ENCODE data around the gene ZNF394.

Gene ZNF394

GRCh38 chr7:99489235-99489634 is 10.8 kb downstream of the ZNF394 start:
- TF ChIP-seq, protein P1, sequence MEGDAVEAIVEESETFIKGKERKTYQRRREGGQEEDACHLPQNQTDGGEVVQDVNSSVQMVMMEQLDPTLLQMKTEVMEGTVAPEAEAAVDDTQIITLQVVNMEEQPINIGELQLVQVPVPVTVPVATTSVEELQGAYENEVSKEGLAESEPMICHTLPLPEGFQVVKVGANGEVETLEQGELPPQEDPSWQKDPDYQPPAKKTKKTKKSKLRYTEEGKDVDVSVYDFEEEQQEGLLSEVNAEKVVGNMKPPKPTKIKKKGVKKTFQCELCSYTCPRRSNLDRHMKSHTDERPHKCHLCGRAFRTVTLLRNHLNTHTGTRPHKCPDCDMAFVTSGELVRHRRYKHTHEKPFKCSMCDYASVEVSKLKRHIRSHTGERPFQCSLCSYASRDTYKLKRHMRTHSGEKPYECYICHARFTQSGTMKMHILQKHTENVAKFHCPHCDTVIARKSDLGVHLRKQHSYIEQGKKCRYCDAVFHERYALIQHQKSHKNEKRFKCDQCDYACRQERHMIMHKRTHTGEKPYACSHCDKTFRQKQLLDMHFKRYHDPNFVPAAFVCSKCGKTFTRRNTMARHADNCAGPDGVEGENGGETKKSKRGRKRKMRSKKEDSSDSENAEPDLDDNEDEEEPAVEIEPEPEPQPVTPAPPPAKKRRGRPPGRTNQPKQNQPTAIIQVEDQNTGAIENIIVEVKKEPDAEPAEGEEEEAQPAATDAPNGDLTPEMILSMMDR (IDR thresholded peaks at IDR 0.05; ENCODE audit: borderline replicate concordance, insufficient read depth, low read depth, low read length), result no peak
- H3K4me3 ChIP-seq (ENCODE audit: low read depth, low read length), result no peak overlapping the region

DNA sequence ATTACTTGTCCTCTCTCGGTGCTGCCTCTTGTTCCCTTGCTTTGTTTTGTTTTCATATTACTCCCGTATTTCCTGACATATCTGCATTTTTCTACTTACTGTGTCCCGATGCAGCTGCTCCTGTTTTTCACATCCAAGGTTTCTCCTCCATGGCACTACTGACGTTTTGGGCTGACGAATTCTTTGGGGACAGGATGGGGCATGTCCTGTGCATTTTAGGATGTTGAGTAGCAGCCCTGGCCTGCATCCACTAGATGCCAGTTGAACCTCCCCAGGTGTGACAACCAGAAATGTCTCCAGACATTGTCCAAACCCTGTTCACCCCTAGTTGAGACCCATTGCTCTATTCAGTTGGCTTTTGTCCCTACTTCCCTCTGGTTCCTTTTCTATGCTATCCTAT is 15.0 kb downstream of the ZNF394 start:
- no peak overlapping the region for H3K4me3 ChIP-seq (ENCODE audit: low read depth, low read length)
- TF ChIP-seq, protein P1 (IDR thresholded peaks at IDR 0.05; ENCODE audit: borderline replicate concordance, insufficient read depth, low read depth, low read length), result no peak

DNA sequence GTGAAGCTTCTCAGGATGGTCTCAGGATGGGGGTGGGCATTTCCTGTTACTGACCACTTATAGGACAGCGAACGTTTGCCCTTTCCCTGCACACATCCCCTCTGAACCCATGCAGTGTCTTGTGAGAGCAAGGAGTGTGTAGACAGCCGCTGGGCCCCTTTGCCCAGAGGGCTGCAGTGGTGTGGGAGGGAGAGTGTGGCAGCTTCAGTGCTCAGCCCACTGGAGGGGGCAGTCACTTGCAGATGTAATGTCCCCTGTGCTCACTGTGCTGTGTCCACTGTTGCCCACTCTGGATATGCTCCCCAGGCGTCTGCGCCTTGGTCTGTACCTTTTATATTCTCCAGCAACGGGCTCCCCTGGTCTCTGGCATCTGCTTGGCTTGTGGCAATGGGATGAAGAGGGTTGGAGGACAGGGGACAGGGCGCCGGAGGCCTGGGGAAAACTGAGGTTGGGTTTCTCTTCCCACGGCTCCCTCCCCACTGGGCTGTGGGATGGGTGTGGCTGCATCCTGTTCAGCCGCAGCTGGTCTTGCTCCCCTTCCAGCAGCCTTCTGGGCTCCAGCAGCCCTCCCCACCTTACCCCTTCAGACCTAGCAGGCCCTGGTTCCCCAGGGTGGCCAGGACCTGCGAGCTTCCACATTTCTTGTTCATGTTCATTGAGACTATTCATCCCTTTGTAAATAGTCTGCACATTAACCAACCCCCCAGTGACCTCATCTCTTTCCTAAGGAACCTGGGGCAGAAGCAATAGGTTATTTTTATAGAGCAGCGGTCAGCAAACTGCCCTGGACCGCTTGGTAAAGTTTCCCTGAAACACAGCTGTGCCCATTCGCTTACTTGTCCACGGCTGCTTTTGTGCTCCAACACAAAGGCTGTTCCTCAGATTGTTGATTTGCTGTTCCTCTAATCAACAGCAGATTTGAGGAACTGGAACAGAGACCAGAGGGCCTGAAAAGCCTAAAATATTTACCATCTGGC is 21.3 kb downstream of the ZNF394 start:
- no peak overlapping the region for H3K4me3 ChIP-seq (ENCODE audit: low read depth, low read length)
- TF ChIP-seq, protein P1 (IDR thresholded peaks at IDR 0.05; ENCODE audit: borderline replicate concordance, insufficient read depth, low read depth, low read length), result no peak

DNA sequence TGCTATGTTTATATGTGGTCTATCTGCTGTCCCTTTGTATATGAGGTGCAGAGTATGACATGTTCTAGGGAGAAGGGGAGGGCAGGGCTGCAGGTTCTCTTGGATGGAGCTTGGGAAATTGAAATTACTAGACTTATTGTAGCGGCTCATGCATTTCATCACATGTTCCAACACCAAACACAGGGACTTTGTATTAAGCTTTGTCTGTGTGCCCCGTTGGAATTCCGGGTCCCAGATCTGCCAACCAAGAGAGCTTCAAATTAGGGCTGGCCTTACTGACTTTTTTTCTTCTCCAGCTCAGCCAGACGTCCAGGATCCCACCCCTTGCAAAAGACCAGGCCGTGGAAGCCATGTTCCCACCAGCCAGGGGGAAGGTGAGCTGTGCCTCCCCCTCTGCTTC is 24.0 kb downstream of the ZNF394 start:
- no peak overlapping the region for H3K4me3 ChIP-seq (ENCODE audit: low read depth, low read length)
- TF ChIP-seq, protein P1 (IDR thresholded peaks at IDR 0.05; ENCODE audit: borderline replicate concordance, insufficient read depth, low read depth, low read length), result no peak

DNA sequence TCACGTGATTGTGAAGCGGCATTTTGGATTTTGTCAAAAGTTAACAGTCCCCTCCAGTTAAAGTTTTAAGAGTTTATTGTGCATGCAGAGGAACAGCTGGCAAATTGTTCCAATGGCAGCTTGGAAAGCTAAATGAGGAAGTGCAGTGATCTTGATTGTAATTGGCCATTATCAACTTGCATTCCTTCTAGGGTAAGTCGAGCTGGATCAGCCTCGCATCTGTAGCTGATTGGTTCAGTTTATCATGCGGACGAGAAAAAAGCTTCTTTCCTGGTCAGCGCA is 26.8 kb downstream of the ZNF394 start:
- TF ChIP-seq, protein P1 (IDR thresholded peaks at IDR 0.05; ENCODE audit: borderline replicate concordance, insufficient read depth, low read depth, low read length), result no peak
- peak overlapping the region; percentile 95 for H3K4me3 ChIP-seq (ENCODE audit: low read depth, low read length)

- H3K4me3 ChIP-seq (ENCODE audit: low read depth, low read length), result peak within 1 kb of the TSS; percentile 95
- TF ChIP-seq, protein P1 (IDR thresholded peaks at IDR 0.05; ENCODE audit: borderline replicate concordance, insufficient read depth, low read depth, low read length), result no peak
These were observed 27.3 kb downstream of the ZNF394 start, which contains the start of gene ZNF789 for GRCh38 chr7:99472561-99473314. TSS of gene ZNF789 (plus strand) at chr7:99472890. CDS start at chr7:99476457, 3,567 bp downstream.
